Activated CD8-positive, alpha-beta memory T cell treated with anti-CD3 and anti-CD28 coated beads for 4 hours (primary cell): Measurements from ENCODE around the gene C1orf21.
"Not testable (repeated sequence)": the region's sequence is repeated elsewhere in the genome, so short reads cannot be mapped to it uniquely, and the experiment has no call there.

Experiments
- DNase-seq, 2 donors: peaks; one replicate each; pipeline ENCODE4 v3.0.0-alpha.2; 2020; ENCODE audit warnings: low read depth in 2 of 2

Gene C1orf21

DNA sequence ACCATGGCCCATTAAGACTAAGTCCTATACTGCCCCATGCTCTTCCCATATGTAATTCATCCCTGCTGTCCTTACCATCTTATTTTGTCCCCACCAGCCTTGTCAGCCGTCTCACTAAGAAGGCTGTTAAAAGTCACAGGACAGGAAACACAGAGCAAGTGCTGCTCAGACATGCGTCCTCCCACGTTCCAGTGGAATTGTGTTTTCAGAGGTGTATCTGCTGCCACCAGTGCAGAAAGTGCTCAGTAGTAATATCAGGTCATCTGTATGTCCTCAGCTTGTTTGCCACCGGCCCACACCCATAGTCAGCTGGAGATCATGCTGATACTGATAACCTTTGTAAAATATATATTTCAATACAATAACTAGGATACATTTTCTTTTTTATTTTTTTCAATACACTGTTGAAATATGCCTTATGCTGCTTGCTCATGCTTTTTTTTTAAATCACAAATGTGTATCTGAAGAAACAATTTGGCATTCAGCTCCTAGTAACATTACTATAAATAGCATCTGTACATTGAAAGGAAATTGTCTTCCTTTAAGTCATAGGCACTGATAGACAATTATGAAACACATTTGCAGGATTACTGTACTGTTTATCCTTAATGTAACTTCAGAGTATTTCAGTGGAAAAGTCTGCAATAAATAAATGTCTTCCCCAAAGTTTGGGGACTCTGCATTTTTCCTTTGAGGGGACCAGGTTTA is 211.0 kb downstream of the C1orf21 start:
- DNase-seq = no peak

- no peak for DNase-seq
Measured at GRCh38 chr1:184598403-184599193, 211.8 kb downstream of the C1orf21 start.

- DNase-seq = no peak
Measured at GRCh38 chr1:184604152-184604900, 217.5 kb downstream of the C1orf21 start.

DNA sequence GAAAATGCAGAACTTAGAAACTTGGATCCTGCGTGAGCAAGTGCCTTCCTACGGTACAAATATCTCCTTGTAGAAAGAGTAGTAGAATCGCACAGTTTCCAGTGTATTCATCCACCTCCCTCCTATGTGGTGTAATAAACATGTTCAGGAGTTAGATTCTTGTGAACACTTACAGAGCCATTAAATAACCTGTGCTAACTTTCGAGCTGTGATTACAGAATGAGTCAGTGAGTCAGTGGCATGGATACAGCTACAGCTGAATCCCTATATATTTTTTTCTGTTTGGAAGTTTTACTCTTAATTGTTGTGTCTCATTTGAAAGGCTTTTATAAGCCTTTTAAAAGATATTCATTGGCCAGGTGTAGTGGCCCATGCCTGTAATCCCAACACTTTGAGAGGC is 219.1 kb downstream of the C1orf21 start:
- no peak for DNase-seq

DNA sequence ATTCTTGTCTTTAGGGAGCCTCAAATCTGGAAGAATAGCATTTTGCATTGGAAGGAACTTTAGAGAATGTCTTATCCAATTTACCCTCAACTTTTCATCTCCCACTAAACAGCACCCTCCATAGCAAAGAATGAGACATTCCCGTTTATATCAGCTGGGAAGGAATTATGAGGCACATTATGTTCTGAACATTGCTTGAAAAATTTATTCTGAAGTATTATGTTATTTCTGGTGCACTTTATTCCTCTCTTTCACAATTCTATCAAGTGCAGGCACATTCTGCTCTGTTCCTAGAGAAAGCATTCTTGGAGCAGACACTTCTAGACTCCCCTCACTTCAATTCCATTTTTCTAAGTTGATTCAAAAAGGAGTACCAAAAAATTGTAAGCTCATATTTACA is 220.0 kb downstream of the C1orf21 start:
- DNase-seq = no peak

DNA sequence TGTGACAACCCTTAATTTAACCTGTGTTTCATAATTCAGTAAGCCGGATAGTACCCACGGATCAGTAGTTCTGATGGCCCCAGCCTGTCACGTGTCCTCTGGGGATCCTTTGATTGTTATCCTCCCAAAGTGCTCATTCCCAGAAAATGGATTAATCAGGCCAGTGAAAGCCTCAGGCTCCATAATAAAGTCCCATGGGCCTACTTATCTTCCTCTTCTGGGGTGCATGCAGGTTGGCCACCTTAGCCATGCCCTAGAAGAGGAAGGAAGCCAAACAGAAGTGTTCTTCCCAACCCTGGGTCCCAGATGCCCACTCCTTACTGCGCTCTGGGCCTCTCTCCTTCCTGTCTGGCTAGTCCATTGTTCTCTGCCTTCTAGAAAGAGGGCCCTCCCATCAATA is 221.8 kb downstream of the C1orf21 start:
- DNase-seq = no peak

GRCh38 chr1:184608990-184609389 is 222.2 kb downstream of the C1orf21 start:
- no peak for DNase-seq

DNA sequence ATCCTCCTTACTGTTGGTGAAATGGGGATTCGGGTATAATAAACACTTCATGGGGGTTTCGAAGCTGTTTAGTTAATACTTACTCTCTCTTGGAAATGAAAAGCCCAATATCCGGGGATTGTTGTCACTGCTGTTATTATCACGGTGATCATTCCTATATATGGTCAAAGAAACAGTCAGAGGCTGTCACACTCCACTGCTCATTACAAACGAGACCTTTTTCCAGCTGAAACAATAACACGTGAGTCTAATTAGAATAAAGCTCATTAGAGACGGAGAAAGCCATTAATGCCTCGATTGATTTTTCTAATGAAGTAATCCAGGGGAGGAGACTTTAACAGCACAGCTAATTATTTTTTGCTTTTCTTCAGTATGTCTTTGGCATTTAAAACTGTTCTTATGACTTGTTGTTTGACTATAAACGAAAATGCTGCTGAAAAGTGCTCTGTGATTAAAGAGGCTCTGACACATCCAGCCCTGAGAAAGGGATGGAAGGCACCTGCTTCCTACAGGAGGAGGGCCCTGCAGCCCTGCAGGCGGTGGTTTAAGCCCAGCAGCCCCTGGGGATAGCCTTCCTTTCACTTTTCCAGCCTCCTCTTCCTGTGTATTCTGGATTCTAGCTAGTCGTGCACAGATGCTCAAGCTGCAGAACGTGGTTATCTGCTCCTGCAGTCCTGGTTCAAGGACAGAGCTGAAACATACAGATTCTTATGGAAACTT is 224.2 kb downstream of the C1orf21 start:
- DNase-seq = no peak

DNA sequence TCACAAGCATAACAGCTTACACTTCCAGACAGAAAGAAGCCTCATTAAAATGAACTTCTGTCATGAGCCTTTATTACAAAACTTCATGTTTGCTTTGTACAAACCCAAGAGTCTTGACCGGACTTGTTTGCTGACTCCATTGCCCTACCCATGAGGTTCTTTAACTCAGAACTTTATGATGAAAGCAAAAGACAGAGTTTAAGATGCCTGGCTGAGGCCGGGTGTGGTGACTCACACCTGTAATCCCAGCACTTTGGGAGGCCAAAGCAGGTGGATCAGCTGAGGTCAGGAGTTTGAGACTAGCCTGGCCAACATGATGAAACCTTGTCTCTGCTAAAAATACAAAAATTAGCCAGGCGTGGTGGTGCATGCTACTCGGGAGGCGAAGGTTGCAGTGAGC is 225.4 kb downstream of the C1orf21 start:
- DNase-seq = not testable (repeated sequence)

GRCh38 chr1:184614667-184615066 is 227.8 kb downstream of the C1orf21 start:
- no peak for DNase-seq

DNA sequence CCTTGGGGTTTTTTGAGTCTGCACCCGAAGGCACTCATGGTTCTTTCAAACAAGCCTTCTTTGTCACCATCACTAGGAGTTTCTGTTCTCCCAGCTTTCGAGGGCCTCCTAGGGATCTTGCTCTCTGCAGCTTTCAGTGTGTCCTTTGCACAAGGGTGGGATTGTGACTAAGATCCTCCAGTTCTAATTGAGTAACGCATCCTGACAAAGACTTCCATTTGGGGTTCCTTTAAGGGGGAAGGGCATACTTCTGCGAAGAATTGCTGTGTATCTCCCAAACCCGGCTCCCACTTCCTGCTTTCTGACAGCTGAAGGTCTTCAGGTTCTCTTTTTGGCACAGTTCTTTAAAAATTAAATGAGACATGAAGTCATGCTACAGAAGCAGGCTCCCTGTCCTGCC is 228.5 kb downstream of the C1orf21 start:
- no peak for DNase-seq

DNA sequence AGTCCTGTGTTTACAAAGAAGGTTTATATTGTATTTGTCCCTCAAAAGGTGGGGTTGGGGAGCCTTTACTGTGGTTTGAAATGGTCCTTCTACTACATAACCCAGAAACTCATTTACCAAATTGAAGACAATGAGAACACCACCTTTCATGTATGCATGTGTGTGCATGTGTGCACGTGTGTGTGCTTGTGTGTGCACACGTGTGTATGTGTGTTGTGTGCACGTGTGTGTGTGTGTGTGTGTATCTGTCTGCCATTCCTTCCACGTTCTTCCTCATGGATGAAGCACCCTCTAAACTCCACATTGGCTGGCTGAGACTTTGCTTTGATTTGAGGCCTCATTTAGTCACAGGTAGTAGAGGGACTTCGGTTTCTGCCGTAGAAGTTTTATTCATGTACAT is 229.7 kb downstream of the C1orf21 start:
- no peak for DNase-seq

DNA sequence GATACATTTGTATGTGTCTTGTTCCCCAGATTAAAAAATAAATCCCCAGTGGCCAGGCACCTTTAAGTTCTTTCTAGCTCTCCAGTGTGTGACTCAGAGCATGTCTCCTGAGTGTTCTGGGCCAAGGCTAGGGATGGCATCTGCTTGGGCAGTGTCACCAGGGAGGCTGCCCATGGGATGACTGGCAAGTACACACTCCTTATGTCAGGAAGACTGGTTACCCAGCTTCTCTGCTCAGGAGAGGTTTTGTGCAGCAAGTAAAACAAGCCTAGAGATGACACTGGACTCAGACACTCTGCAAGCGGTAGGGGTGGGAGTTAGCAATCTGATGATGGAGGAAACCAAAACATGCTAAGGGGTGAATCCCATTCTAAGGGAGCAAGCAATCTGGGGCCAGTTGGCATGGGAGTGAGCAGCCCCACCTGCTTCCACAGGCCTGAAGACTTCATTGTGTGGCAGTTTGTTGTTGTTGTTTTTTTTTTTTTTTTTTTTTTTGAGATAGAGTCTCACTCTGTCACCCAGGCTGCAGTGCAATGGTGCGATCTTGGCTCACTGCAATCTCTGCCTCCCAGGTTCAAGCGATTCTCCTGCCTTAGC is 230.7 kb downstream of the C1orf21 start:
- no peak for DNase-seq

DNA sequence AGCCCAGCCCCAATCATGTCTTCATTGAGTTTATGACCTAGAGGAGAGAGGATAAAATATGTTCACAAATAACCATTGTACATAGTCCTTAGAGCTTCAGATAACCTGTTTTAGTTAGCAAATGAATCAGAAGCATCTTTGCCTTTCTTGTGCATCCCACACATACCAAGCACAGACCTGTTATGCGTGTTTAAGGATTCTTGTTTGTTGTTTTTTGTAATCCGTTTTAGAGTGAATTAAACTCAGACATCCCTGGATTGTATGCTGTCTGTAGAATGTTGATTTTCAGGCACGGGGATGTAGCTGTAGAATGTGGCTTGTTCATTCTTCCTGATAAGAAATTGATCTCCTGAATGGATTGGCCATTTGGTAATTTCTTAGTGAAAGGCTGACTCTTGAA is 232.0 kb downstream of the C1orf21 start:
- no peak for DNase-seq

DNA sequence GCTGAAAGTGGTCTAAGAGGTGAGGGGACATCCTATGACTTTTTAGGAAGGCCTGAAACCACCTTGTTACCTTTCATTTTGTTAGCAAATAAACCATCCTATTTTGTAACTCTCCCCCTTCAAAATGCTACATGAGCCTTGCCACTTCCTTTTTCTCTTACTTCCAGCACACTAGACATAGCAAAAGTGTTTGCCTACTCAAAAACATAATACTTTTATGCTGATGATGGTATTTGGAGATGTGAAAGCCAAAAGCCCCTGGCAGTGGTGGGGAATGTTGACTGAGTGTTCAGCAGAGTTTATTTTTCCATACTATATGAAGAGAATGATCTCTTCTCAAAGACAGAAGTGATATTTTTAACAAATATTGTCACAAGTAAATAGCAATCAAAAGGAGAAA is 233.6 kb downstream of the C1orf21 start:
- DNase-seq = no peak

DNA sequence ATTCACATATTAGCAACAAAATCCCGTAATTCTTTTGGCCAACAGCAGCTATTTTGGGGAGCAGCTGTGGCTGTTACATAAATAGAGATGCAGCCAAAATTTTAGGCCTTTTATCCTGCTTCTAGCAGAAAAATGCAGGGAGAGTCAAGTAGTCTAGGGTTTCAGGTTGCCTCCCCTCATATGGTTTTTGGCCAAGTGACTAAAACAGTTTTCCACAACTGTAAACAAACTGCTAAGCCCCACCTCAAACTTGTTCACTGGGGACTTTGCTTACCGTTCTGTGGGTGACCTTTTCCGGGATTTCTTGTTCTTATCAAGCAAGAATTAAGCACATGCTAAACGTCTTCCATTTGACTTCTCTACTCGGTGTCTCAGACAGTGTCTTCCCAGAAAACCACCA is 234.4 kb downstream of the C1orf21 start:
- no peak for DNase-seq

GRCh38 chr1:184622136-184622823 is 235.5 kb downstream of the C1orf21 start:
- no peak for DNase-seq

GRCh38 chr1:184623404-184623803 is 236.6 kb downstream of the C1orf21 start:
- DNase-seq = no peak

DNA sequence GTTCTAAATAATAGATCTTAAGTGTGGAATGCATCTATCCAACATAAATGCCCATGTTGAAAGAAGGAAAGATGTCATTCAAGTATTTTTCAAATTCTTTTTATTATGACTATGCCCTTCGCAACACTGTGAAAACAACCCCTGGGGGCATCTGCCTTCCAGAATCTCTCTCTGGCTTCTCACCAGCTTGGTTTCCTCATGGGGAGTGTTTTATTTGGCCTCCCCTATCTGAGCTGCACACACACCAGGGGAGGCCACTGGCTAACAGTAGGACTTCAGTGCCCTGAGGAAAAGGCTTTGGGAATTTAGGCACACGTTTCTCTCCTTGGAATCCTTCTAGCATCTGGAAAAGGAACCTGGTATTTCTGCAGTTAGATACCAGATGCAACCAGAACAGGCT is 237.2 kb downstream of the C1orf21 start:
- no peak for DNase-seq

DNA sequence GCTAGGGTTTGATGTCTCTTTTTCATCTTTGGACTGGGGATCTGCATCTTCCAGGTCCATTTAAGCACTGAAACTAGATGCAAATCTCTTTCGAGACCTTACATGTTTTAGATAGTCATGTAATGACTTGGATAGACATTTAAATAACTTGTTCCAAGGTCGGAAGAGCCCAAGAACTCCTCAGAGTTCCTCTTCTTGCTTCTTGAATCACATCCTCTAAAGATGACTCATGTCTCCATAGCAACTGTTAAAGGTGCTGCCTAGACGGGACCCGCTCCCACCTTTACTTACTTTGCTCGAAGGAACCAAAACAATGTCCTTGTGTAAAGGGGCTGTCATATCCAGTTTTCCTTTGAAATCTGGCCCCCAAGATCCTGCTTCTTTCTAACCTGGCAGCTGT is 237.8 kb downstream of the C1orf21 start:
- no peak for DNase-seq

- no peak for DNase-seq
Measured at GRCh38 chr1:184625271-184625670, 238.4 kb downstream of the C1orf21 start.
